B cell (primary cell): Measurements from ENCODE around the gene TMEM141. TPM values are rescaled to one million over a fixed set of nuclear protein-coding genes. Genes with fewer than 3 reads are reported as not detected.
"Not testable (repeated sequence)": the region's sequence is repeated elsewhere in the genome, so short reads cannot be mapped to it uniquely, and the experiment has no call there.

ENCODE experiments used
- ATAC-seq: fragments of 200-7000 bp; cut with Tn5 transposase; one replicate; pipeline ENCODE4 v1.10.0; 2021; ENCODE audit warnings: low read depth, mild to moderate bottlenecking, moderate number of reproducible peaks, moderate library complexity
- CTCF ChIA-PET: fragments of 350-600 bp; sonication (Branson Sonifier 250); formaldehyde crosslinking; loops from one replicate; lab custom pipeline; 2021; ENCODE audit warnings: antibody characterized with exemption, inconsistent platforms; lab: Charles Lee
- POLR2A ChIA-PET: fragments of 350-600 bp; sonication (Branson Sonifier 250); formaldehyde crosslinking; loops from one replicate; lab custom pipeline; 2021; ENCODE audit warnings: antibody characterized with exemption; lab: Charles Lee
- DNase-seq: peaks from one replicate; pipeline ENCODE4 v3.0.0; 2013
- H2AFZ ChIP-seq: 2 replicates; pipeline ENCODE4 v1.6.1; 2012; ENCODE audit warnings: mild to moderate bottlenecking, low read depth, low read length; ENCODE audit not compliant: insufficient read depth, poor library complexity, severe bottlenecking
- H3K27ac ChIP-seq, 2 donors: 1 replicate in 1 of 2; 2 replicates in 1 of 2; pipeline ENCODE4 v1.5.1; 2012 to 2013; ENCODE audit warnings: low read length in 2 of 2, mild to moderate bottlenecking in 2 of 2, moderate library complexity in 1 of 2
- H3K27me3 ChIP-seq, 4 experiments: fragments of 200-600 bp in 1 of 4; sonication (generic) in 1 of 4; replicated peaks in 1 of 4; 1 replicate in 2 of 4; 2 replicates in 2 of 4; pipeline versions ENCODE4 v1.6.1 to v1.7.0; 2013 to 2016; ENCODE audit warnings: low read length in 3 of 4, mild to moderate bottlenecking in 2 of 4, mixed read lengths in 1 of 4, moderate library complexity in 1 of 4; ENCODE audit not compliant: insufficient read depth in 4 of 4, control insufficient read depth in 3 of 4; ENCODE audit errors: control extremely low read depth in 1 of 4
- H3K36me3 ChIP-seq, 2 experiments: replicated peaks in 1 of 2; 1 replicate in 1 of 2; 2 replicates in 1 of 2; pipeline versions ENCODE4 v1.6.1 to v1.7.1; 2013; ENCODE audit warnings: low read length in 1 of 2; ENCODE audit not compliant: insufficient read depth in 2 of 2, control insufficient read depth in 1 of 2; ENCODE audit errors: control extremely low read depth in 1 of 2, extremely low read depth in 1 of 2
- H3K4me1 ChIP-seq, 2 donors: fragments of 200-600 bp in 1 of 2; sonication (generic) in 1 of 2; 1 replicate in 1 of 2; 2 replicates in 1 of 2; pipeline versions ENCODE4 v1.5.1 to v1.6.1; 2013 to 2017; ENCODE audit warnings: low read length in 2 of 2; ENCODE audit not compliant: control insufficient read depth in 2 of 2, insufficient read depth in 2 of 2
- H3K4me2 ChIP-seq: replicated peaks from 2 replicates; pipeline ENCODE3; 2012; ENCODE audit warnings: mild to moderate bottlenecking, low read depth, low read length; ENCODE audit not compliant: poor library complexity, severe bottlenecking
- H3K4me3 ChIP-seq, 5 experiments: fragments of 200-600 bp in 1 of 5; sonication (generic) in 1 of 5; 1 replicate in 3 of 5; 2 replicates in 2 of 5; pipeline versions ENCODE4 v1.5.1 to v1.7.0; 2011 to 2016; ENCODE audit warnings: low read length in 4 of 5, mild to moderate bottlenecking in 4 of 5, low read depth in 2 of 5, control low read depth in 1 of 5, moderate library complexity in 1 of 5; ENCODE audit not compliant: insufficient read depth in 1 of 5; ENCODE audit errors: control extremely low read depth in 1 of 5, extremely low read depth in 1 of 5
- H3K79me2 ChIP-seq: fragments of 200-600 bp; sonication (generic); one replicate; pipeline ENCODE4 v1.6.0; 2016; ENCODE audit warnings: low read length; ENCODE audit not compliant: control insufficient read depth, insufficient read depth
- H3K9ac ChIP-seq: fragments of 200-600 bp; sonication (generic); 2 replicates; pipeline ENCODE4 v1.6.1; 2017; ENCODE audit warnings: mild to moderate bottlenecking, low read length, moderate library complexity
- H3K9me3 ChIP-seq, 3 donors: one replicate each; pipeline versions ENCODE4 v1.6.1 to v1.7.1; 2013; ENCODE audit warnings: low read length in 2 of 3; ENCODE audit not compliant: control insufficient read depth in 2 of 3, insufficient read depth in 1 of 3; ENCODE audit errors: control extremely low read depth in 1 of 3
- H4K20me1 ChIP-seq: 2 replicates; pipeline ENCODE4 v1.6.0; 2012; ENCODE audit warnings: mild to moderate bottlenecking, low read length; ENCODE audit not compliant: insufficient read depth, control insufficient read depth, poor library complexity, severe bottlenecking
- H3K27ac Mint-ChIP-seq: one replicate; pipeline ENCODE4 v1.8.0; 2021; ENCODE audit warnings: mixed read lengths
- H3K27me3 Mint-ChIP-seq: one replicate; pipeline ENCODE4 v1.8.0; 2021; ENCODE audit warnings: mixed read lengths
- H3K4me1 Mint-ChIP-seq: one replicate; pipeline ENCODE4 v1.8.0; 2021; ENCODE audit warnings: mixed read lengths
- H3K4me3 Mint-ChIP-seq: one replicate; pipeline ENCODE4 v1.8.0; 2021; ENCODE audit warnings: mixed read lengths
- H3K9me3 Mint-ChIP-seq: one replicate; pipeline ENCODE4 v1.8.0; 2022; ENCODE audit warnings: mixed read lengths; ENCODE audit not compliant: insufficient read depth
- EZH2 ChIP-seq: IDR thresholded peaks from 2 replicates; pipeline ENCODE4 v1.6.1; 2012; ENCODE audit warnings: borderline replicate concordance, low read depth, mild to moderate bottlenecking, moderate library complexity, low read length; ENCODE audit not compliant: insufficient read depth, poor library complexity, severe bottlenecking
- WGBS: methylation state at CpG from one replicate; pipeline ENCODE4 v1.1.5; 2013; ENCODE audit warnings: missing lambda C conversion rate; ENCODE audit not compliant: insufficient coverage; 5-methylcytosine and 5-hydroxymethylcytosine counted together
- intact Hi-C: fragments of 100-400 bp; cut with micrococcal nuclease; formaldehyde crosslinking; loops from one replicate; pipeline ENCODE4 v1.10.0; 2022
- polyA plus RNA-seq: library from polyadenylated mRNA; depleted of rRNA; stranded (reverse); fragments of >200 nt; gene quantifications from 2 replicates; pipeline ENCODE4 v1.2.3, GENCODE V29; 2012
- total RNA-seq, 2 donors: library from RNA; stranded (reverse); fragments of 120-200 nt in 1 of 2; gene quantifications; 1 replicate in 1 of 2; 2 replicates in 1 of 2; pipeline versions ENCODE4 v1.2.3 to v1.2.4, GENCODE V29; 2013 to 2022
- TF ChIP-seq, protein P1 (sequence below): fragments of 200-600 bp; IDR thresholded peaks from one replicate; pipeline ENCODE4 v1.8.0; 2022; ENCODE audit warnings: antibody characterized with exemption, mild to moderate bottlenecking

TMEM141 gene
- total and polyA plus RNA-seq, 2 donors (not counting 1 experiment from before 2014, with no cell fraction given): 35.7 to 60.8 TPM

- no peak overlapping the region for H3K4me3 Mint-ChIP-seq
- H3K36me3 ChIP-seq: peaks cover 0 to 2% of the 10 kb centered on the region in 2 experiments
- peak overlapping the region; percentile 40 for H3K4me2 ChIP-seq
- H2AFZ ChIP-seq: no peak overlapping the region
- no peaks in the 10 kb centered on the region for H3K9me3 Mint-ChIP-seq
- H3K27me3 Mint-ChIP-seq: no peaks in the 10 kb centered on the region
- ATAC-seq (no peak), DNase-seq (peak; percentile 86)
- peaks cover 27% of the 10 kb centered on the region for H3K4me1 Mint-ChIP-seq
- no peak overlapping the region for H3K27ac Mint-ChIP-seq
- ChIA-PET CTCF (interaction anchor here (0.6 to 10.5 kb wide), 22 partner anchors 10 to 494 kb away, joined by 3 to 106 read pairs (median 5); partner anchors contain the start of genes AJM1, FUT7, NPDC1 and RABL6), POLR2A (no interaction called here)
- no peak overlapping the region for H3K27ac ChIP-seq
- no peak overlapping the region for H3K9ac ChIP-seq
- intact Hi-C loops: loop anchor here (1.0 kb wide), 3 partner anchors 54 to 247 kb away; partner anchors contain the start of gene AJM1
- H3K27me3 ChIP-seq: no peaks in the 10 kb centered on the region
- H3K79me2 ChIP-seq: peaks cover 4% of the 10 kb centered on the region
- peaks cover 18 to 27% of the 10 kb centered on the region in 2 donors for H3K4me1 ChIP-seq
- WGBS: 24% methylated on average over 12 of the region's 21 CpGs
- no peaks in the 10 kb centered on the region for H3K9me3 ChIP-seq
- peaks cover 11% of the 10 kb centered on the region for H4K20me1 ChIP-seq
- no peak overlapping the region for H3K4me3 ChIP-seq
- TF ChIP-seq, protein P1, sequence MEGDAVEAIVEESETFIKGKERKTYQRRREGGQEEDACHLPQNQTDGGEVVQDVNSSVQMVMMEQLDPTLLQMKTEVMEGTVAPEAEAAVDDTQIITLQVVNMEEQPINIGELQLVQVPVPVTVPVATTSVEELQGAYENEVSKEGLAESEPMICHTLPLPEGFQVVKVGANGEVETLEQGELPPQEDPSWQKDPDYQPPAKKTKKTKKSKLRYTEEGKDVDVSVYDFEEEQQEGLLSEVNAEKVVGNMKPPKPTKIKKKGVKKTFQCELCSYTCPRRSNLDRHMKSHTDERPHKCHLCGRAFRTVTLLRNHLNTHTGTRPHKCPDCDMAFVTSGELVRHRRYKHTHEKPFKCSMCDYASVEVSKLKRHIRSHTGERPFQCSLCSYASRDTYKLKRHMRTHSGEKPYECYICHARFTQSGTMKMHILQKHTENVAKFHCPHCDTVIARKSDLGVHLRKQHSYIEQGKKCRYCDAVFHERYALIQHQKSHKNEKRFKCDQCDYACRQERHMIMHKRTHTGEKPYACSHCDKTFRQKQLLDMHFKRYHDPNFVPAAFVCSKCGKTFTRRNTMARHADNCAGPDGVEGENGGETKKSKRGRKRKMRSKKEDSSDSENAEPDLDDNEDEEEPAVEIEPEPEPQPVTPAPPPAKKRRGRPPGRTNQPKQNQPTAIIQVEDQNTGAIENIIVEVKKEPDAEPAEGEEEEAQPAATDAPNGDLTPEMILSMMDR: peak; percentile 88
- no peak for TF ChIP-seq EZH2
Measured at GRCh38 chr9:136787690-136788400, 3.3 kb upstream of the TMEM141 start.

- H3K27ac Mint-ChIP-seq, H3K27me3 ChIP-seq, H2AFZ ChIP-seq, H3K4me3 Mint-ChIP-seq, H3K27ac ChIP-seq, H3K9me3 Mint-ChIP-seq, intact Hi-C loops, H3K36me3 ChIP-seq, H3K79me2 ChIP-seq, POLR2A ChIA-PET, H3K4me3 ChIP-seq, ATAC-seq, H3K4me2 ChIP-seq, DNase-seq, H3K9ac ChIP-seq, H3K9me3 ChIP-seq, H3K27me3 Mint-ChIP-seq: not testable (repeated sequence)
- peaks cover 26% of the 10 kb centered on the region for H3K4me1 Mint-ChIP-seq
- WGBS: 76% methylated on average over 8 of the region's 27 CpGs
- CTCF ChIA-PET: interaction anchor here (0.6 to 10.5 kb wide), 16 partner anchors 17 to 448 kb away, joined by 3 to 106 read pairs (median 6); partner anchors contain the start of genes AJM1, FUT7, NPDC1 and RABL6
- Histone ChIP-seq H3K4me1 (peaks cover 18 to 27% of the 10 kb centered on the region in 2 donors), H4K20me1 (peaks cover 12% of the 10 kb centered on the region)
Measured at GRCh38 chr9:136788644-136789522, 2.3 kb upstream of the TMEM141 start.
